Right renal pelvis (tissue), 4 donors: ENCODE measurements around the gene FAM90A26. TPM values are rescaled to one million over a fixed set of nuclear protein-coding genes. Genes with fewer than 3 reads are reported as not detected.
"Not testable (repeated sequence)": the region's sequence is repeated elsewhere in the genome, so short reads cannot be mapped to it uniquely, and the experiment has no call there.

Experiments
- DNase-seq, 4 donors: peaks; one replicate each; pipeline ENCODE4 v3.0.0-alpha.2; 2013; ENCODE audit warnings: low read depth in 4 of 4, low spot score in 3 of 4, missing footprints in 1 of 4
- polyA plus RNA-seq, 4 donors: library from polyadenylated mRNA; unstranded; fragments of 120-200 nt; gene quantifications; one replicate each; pipeline ENCODE4 v1.2.1, GENCODE V29; 2013; ENCODE audit not compliant: insufficient read length in 4 of 4

The FAM90A26 gene, protein sequence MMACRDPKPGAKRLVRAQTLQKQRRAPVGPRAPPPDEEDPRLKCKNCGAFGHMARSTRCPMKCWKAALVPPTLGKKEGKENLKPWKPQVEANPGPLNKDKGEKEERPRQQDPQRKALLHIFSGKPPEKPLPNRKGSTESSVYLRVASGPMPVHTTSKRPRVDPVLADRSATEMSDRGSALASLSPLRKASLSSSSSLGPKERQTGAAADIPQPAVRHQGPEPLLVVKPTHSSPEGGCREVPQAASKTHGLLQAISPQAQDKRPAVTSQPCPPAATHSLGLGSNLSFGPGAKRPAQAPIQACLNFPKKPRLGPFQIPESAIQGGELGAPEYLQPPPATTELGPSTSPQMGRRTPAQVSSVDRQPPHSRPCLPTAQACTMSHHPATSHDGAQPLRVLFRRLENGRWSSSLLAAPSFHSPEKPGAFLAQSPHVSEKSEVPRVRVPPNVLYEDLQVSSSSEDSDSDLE
- under 1 TPM in 1 of 4 donors, not detected in 3; 0.05 TPM for polyA plus RNA-seq

DNA sequence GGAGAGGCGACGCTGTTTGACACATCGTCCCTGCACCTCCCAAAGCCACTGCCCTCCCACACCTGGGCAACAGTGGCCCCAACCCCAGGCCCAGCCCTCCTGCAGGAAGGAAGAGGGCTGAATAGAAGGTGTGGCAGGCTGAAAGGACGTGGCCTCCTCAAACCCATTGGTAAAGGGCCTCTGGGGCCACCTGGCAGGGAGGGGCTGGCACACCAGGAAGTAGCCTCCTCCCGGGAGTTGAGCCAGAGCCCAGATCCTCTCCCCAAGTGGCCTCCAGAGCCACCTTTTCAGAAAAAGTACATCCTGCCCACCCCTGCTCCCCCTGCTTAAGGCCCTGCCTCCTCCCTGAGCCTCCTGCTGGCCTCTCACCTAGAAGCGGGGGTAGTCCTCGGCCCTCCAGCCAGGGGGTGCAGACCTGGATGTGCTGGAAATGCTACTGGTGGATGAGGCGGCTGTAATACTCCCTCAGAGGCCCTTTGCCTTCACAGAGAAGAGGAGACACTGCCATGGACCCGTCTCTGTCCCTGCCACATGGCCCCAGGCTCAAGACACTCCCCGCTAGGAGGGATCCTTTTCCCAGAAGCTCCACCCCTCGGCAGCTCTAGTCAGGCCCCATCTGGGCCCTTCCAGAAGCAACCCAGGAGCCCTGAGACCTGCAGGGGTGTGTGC is at the start of gene FAM90A26:
Gene FAM90A26 (plus strand): TSS at position 619 of the 669 bp plus-strand sequence. CDS start 2,764 bp downstream, outside the sequence.
- not testable (repeated sequence) for DNase-seq

DNA sequence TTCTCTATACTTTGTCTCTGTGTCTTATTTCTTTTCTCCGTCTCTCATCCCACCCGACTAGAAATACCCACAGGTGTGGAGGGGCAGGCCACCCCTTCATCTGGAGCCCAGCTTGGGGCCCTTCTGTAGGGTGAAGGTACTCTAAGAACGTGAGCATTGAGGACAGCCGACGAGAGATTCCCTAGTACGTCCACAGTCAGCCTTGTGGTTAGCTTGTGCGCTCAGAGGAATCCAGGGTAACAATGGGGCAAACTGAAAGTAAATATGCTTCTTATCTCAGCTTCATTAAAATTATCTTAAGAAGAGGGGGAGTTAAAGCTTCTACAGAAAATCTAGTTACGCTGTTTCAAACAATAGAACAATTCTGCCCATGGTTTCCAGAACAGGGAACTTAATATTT is 47.5 kb upstream of the FAM90A26 start:
- not testable (repeated sequence) for DNase-seq

DNA sequence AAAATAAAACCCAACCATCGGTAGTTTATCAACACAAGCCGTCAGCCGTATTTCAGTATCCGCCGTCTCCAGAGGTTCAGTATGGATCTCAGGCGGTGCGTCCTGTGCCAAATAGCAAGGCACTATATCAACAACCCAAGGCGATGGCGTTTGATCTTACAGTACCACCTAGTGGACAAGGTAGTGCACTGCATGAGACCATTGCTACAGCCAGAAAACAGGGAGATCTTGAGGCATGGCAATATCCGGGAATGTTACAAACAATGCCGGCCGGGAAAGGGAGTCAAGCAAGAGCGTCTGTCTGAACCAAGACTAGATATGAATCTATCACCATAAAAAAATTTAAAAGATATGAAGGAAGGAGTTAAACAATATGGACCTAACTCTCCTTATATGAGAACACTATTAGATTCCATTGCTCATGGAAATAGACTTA is 46.6 kb upstream of the FAM90A26 start:
- peak in 2 of 4 donors; percentile 35 to 45 for DNase-seq

DNA sequence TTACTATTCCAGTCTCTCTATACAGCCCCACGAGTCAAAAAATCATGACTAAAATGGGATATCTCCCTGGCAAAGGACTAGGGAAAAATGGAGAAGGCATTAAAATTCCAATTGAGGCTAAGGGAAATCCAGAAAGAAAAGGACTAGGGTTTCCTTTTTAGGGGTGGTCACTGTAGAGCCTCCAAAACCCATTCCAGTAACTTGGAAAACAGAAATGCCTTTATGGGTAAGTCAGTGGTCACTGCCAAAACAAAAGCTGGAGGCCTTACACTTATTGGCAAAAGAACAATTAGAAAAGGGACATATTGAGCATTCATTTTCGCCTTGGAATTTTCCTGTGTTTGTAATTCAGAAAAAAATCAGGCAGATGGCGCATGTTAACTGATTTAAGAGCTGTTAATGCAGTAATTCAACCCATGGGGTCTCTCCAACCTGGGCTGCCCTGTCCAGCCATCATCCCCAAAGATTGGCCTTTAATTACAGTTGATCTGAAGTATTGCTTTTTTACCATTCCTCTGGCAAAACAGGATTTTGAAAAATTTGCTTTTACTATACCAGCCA is 44.5 kb upstream of the FAM90A26 start:
- not testable (repeated sequence) for DNase-seq

DNA sequence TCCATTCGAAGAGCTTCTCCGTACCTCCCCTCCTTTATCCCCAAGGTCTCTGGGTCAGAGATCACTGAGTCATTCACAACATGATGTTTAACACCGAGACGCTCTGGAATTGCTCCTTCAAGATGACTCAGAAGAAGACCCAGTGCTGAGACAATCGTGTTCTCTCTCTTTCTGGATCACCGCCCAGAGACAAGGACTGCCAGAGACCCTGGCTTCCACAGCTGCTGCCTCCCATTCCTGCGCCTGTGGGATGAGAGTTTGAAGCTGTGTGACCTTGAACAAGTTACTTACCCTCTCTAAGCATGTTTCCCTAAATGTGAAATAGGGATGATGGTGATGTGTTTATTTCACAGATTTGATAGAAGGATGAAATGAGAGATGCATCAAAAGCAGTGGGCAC is 38.8 kb upstream of the FAM90A26 start:
- DNase-seq: not testable (repeated sequence)

DNA sequence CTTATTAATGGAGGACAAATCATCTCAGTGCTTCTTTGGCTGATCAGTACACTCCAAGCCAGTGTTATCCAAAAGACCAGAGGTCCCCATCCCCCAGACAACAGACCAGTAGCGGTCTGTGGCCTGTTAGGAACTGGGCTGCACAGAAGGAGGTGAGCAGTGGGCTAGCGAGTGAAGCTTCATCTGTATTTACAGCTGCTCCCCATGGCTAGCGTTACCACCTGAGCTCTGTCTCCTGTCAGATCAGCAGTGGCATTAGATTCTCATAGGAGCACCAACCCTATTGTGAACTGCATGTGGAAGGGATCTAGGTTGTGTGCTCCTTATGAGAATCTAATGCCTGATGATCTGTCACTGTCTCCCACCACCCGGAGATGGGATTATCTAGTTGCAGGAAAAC is 37.4 kb upstream of the FAM90A26 start:
- not testable (repeated sequence) for DNase-seq

DNA sequence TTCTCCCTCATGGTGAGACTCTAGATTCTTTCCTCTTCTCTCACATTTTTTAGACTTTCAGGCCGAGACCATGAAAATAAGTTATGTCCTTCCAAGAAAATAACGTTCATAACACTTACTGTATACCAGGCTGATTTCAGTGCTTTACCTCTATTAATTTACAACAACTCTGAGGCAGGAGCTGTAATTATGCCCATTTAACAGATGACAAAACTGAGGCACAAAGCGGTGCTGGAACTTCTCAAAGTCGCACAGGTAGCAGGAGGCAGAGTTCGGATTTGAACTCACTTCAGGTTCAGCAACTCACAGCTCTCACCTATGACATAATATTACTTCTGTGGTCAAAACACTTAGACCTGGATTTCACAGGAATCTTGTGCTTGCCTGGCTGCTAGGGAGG is 36.2 kb upstream of the FAM90A26 start:
- not testable (repeated sequence) for DNase-seq

DNA sequence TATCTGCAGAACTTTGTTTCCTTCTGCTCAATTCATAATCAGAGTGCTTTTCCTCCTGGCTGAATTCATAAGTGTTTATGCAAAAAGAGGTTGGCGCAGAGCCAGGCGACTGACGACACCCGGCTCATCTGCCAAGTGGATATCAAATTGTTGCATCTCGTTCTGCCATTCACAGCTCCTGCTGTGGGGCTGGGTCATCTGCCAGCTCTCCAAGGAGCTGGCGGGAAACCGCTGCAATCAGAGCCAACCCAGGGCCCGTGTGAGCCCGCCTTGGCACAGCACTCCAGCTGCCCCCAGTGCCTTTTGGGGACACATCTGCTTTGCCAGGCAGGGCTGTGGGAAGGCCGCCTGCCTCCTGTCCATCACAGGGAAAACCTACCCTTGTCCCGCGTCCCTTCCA is 35.7 kb upstream of the FAM90A26 start:
- DNase-seq: not testable (repeated sequence)

DNA sequence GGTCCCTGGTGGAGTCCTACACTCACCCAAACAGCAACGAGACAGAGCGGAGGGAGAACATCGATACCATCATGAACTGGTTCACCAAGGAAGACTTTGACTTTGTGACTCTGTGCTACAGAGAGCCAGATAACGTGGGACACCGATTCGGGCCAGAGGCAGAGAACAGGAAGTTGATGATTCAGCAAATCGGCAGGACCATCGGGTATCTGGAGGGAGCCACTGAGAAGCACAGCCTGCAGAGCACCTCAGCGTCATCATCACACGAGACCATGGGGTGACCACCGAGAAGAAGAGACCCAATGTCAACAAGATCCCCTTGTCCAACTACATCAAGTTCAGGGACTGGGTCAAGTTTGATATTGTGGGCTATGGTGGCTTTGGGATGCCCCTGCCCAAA is 29.2 kb upstream of the FAM90A26 start:
- not testable (repeated sequence) for DNase-seq

DNA sequence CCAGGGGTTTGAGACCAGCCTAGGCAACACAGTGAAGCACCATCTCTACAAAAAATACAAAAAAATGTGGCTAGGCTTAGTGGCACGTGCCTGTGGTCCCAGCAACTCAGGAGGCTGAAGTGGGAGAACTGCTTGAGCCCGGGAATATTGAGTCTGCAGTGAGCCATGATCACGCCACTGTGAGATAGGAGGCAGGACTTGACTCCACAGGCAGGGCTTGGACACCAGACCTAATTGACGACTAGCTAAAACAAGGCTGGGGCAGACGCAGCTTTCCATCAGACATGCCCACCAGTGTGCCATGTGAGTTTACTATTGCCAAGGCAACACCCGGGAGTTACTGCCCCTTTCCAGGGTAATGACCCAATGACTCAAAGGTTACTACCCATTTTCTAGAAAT is 27.4 kb upstream of the FAM90A26 start:
- not testable (repeated sequence) for DNase-seq

DNA sequence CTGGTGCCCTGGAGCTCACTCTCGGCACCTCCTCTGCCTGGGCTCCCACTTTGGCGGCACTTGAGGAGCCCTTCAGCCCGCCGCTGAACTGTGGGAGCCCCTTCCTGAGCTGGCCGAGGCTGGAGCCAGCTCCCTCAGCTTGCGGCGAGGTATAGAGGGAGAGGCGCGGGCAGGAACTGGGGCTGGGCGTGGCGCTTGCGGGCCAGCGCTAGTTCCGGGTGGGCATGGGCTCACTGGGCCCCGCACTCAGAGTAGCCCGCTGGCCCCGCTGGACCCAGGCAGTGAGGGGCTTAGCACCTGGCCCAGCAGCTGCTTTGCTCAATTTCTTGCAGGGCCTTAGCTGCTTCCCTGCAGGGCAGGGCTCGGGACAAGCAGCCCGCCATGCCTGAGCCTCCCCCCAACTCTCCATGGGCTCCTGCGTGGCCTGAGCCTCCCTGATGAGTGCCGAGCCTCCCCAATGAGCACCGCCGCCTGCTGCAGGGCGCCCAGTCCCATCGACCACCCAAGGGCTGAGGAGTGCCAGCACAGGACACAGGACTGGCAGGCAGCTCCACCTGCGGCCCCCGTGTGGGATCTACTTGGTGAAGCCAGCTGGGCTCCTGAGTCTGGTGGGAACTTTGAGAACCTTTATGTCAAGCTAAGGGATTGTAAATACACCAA is 26.7 kb upstream of the FAM90A26 start:
- DNase-seq: no peak

DNA sequence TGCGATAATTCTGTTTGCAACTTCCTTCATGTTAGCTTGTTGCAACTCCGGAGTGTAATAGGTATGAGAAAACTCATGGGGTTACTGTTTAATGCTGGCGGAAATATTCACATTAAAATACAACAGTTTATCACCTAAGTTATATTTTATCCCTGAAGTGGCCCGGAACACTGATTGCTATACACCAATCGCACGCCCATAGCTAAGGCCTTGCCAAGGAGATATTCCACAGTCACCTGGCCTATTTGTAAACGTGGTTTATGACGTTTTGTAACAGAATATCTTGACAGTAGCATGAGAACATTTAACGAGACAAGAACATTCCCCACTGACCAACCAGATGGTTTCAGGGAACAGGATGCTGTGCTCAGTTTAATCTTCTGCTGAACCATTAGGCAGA is 23.2 kb upstream of the FAM90A26 start:
- no peak for DNase-seq

DNA sequence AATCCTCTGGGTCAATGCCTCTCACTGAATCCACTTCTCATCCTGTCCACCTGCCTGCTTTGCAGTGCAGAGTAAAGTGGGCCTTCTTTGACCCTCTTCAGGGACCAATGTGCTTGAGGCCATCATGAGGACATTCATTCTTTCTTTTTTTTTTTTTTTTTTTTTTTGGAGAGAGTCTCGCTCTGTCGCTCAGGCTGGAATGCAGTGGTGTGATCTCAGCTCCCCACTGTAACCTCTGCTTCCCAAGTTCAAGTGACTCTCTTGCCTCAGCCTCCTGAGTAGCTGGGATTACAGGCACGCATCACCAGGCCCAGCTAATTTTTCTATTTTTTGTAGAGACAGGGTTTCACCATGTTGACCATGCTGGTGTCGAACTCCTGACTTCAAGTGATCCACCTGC is 22.8 kb upstream of the FAM90A26 start:
- DNase-seq: not testable (repeated sequence)

DNA sequence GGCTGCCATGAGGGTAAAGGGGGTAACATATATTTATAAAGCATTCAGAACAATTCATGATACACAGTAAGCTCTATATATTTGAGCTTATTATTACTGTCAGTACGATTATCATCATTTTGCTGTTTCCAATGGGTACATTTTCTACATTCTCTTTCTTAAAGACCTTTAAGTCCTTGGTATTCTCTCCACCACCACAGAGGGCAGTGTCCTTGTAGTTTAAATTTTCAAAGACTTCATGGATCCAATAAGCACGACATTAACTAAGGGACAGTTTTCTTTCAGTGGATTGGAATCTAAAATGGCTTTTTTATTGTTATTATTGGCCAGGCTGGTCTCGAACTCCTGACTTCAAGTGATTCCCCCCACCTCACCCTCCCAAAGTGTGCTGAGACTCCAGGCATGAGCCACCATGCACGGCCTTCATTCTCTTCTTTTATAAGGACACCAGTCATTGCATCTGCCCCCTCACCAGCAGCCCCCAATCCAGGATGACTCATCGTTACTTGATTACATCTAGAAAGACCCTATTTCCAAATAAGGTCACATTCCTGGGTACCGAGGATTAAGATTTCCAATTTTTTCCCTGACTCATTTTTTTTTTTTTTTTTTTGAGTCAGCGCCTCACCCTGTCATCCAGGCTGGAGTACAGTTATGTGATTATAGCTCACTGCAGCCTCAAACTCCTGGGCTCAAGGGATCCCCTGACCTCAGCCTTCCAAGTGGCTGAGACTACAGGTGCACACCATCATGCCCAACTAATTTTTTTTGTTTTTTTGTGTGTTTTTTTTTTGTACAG is 21.4 kb upstream of the FAM90A26 start:
- not testable (repeated sequence) for DNase-seq

DNA sequence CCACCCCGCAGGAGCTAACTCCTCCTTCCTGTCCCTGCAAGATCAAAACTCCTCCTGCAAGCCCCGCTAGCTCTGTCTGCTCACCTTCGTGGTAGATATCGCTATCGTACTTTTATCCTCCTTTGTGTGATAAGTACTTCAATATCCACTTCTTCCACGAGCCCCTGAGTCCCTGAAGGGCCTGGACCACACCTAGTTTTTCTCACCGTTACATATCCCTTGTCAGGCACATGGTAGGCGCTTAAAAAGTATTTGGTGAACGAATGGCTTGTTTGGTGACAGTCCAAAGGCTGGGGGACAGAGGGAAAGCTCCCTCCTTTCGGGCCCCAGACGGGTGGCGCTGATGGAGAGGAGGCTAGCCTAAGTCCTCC is 18.4 kb upstream of the FAM90A26 start:
- DNase-seq: peak in 2 of 4 donors; percentile 16 to 17

DNA sequence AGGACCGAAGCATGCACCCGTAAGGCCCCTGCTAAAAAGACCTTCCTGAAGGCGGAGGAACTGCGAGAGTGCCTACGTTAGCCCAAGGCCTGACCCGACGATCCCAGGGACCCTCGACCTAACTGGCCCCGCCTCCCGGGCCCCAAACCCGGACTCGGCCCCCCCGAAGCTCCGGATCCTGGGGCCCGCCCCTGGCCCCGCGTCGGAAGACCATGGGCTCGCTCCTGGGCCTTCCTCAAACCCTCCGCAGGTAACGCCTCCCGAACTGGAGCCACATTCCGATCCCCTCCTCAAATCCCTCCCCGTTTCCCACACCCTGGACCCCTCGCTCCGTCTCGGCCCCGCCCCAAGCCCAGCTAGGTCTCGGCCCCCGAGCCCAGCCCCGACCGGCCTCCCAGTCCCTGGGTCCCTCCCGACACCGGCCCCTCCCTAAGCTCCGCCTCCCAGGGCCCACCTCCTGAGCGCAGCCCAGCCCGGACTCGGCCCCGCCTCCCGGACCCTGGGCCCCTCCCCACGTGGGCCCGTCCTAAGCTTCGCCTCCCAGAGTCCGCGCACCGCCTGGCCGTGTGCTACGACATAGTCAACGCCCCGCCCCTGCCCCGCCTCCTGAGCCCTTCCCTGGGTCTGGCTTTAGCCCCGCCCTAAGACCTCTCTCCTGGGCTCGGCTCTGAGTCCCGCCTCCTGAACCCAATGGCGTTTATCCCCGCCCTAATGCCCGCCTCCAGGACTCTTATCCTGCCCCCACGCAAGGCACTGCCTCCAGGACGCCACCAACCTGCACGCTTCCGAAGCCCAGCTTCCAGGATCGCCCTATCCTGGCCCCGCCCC is 17.8 kb upstream of the FAM90A26 start:
- peak; percentile 80 to 87 (median 84) for DNase-seq

DNA sequence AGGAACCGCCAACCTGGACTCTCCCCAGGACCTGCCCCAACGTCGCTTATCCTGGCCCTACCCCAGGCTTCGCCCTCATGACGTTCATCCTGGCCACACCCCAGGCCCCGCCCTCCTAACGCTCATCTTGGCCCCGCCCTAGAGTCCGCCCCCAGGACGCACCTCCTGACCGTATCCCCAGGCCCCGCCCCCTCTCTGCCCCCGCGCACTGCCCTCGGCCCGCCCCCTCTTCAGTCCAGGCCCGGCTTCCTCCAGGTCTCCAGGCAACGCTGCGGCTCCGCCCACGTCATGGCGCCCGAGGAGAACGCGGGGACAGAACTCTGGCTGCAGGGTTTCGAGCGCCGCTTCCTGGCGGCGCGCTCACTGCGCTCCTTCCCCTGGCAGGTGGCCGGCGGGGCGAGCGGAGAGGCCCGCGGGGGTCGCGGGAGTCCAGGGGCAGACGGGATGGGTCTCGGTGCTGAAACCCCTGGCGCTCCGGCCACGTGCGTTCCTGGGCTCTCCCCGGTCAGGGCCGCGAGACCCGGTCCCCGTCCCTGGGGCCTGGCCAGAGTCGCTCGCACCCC is 17.1 kb upstream of the FAM90A26 start:
- peak; percentile 93 to 95 (median 94) for DNase-seq

DNA sequence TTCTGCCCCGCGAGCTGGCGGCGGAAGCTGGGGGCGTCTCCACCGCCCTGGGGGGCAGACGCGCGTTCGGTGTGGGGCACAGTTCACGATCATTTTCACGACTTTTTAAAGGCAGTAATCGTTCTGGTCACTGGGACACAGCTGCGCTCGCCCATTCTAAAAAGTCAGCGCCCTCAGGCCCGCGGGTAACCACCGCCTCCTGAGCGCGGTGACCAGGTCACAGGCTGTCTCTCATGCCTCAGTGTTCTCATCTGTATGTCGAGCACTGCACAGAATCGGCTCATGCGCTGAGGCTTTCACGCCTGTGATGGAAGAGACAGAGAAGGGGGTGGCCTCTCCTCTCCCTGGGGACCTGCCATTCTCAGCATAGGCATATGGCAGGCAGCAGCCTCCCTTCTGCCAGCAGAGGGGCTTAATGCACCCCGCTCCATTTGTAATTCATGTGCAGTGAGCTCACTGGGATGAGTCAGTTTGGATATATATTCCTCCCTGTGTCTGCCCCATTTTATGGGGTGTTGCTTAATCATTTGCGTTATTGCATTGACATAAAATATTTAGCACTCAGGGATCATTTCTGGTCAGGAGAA is 16.5 kb upstream of the FAM90A26 start:
- DNase-seq: peak in 1 of 4 donors; percentile 18
